B cell (primary cell): ENCODE measurements around the gene ANKRD11. TPM values are rescaled to one million over a fixed set of nuclear protein-coding genes. Genes with fewer than 3 reads are reported as not detected.

Source experiments
- ATAC-seq: fragments of 200-7000 bp; cut with Tn5 transposase; one replicate; pipeline ENCODE4 v1.10.0; 2021; ENCODE audit warnings: low read depth, mild to moderate bottlenecking, moderate number of reproducible peaks, moderate library complexity
- CTCF ChIA-PET: fragments of 350-600 bp; sonication (Branson Sonifier 250); formaldehyde crosslinking; loops from one replicate; lab custom pipeline; 2021; ENCODE audit warnings: antibody characterized with exemption, inconsistent platforms; lab: Charles Lee
- POLR2A ChIA-PET: fragments of 350-600 bp; sonication (Branson Sonifier 250); formaldehyde crosslinking; loops from one replicate; lab custom pipeline; 2021; ENCODE audit warnings: antibody characterized with exemption; lab: Charles Lee
- DNase-seq: peaks from one replicate; pipeline ENCODE4 v3.0.0; 2013
- H2AFZ ChIP-seq: 2 replicates; pipeline ENCODE4 v1.6.1; 2012; ENCODE audit warnings: mild to moderate bottlenecking, low read depth, low read length; ENCODE audit not compliant: insufficient read depth, poor library complexity, severe bottlenecking
- H3K27ac ChIP-seq, 2 donors: 1 replicate in 1 of 2; 2 replicates in 1 of 2; pipeline ENCODE4 v1.5.1; 2012 to 2013; ENCODE audit warnings: low read length in 2 of 2, mild to moderate bottlenecking in 2 of 2, moderate library complexity in 1 of 2
- H3K27me3 ChIP-seq, 4 experiments: fragments of 200-600 bp in 1 of 4; sonication (generic) in 1 of 4; replicated peaks in 1 of 4; 1 replicate in 2 of 4; 2 replicates in 2 of 4; pipeline versions ENCODE4 v1.6.1 to v1.7.0; 2013 to 2016; ENCODE audit warnings: low read length in 3 of 4, mild to moderate bottlenecking in 2 of 4, mixed read lengths in 1 of 4, moderate library complexity in 1 of 4; ENCODE audit not compliant: insufficient read depth in 4 of 4, control insufficient read depth in 3 of 4; ENCODE audit errors: control extremely low read depth in 1 of 4
- H3K36me3 ChIP-seq, 2 experiments: replicated peaks in 1 of 2; 1 replicate in 1 of 2; 2 replicates in 1 of 2; pipeline versions ENCODE4 v1.6.1 to v1.7.1; 2013; ENCODE audit warnings: low read length in 1 of 2; ENCODE audit not compliant: insufficient read depth in 2 of 2, control insufficient read depth in 1 of 2; ENCODE audit errors: control extremely low read depth in 1 of 2, extremely low read depth in 1 of 2
- H3K4me1 ChIP-seq, 2 donors: fragments of 200-600 bp in 1 of 2; sonication (generic) in 1 of 2; 1 replicate in 1 of 2; 2 replicates in 1 of 2; pipeline versions ENCODE4 v1.5.1 to v1.6.1; 2013 to 2017; ENCODE audit warnings: low read length in 2 of 2; ENCODE audit not compliant: control insufficient read depth in 2 of 2, insufficient read depth in 2 of 2
- H3K4me2 ChIP-seq: replicated peaks from 2 replicates; pipeline ENCODE3; 2012; ENCODE audit warnings: mild to moderate bottlenecking, low read depth, low read length; ENCODE audit not compliant: poor library complexity, severe bottlenecking
- H3K4me3 ChIP-seq, 5 experiments: fragments of 200-600 bp in 1 of 5; sonication (generic) in 1 of 5; 1 replicate in 3 of 5; 2 replicates in 2 of 5; pipeline versions ENCODE4 v1.5.1 to v1.7.0; 2011 to 2016; ENCODE audit warnings: low read length in 4 of 5, mild to moderate bottlenecking in 4 of 5, low read depth in 2 of 5, control low read depth in 1 of 5, moderate library complexity in 1 of 5; ENCODE audit not compliant: insufficient read depth in 1 of 5; ENCODE audit errors: control extremely low read depth in 1 of 5, extremely low read depth in 1 of 5
- H3K79me2 ChIP-seq: fragments of 200-600 bp; sonication (generic); one replicate; pipeline ENCODE4 v1.6.0; 2016; ENCODE audit warnings: low read length; ENCODE audit not compliant: control insufficient read depth, insufficient read depth
- H3K9ac ChIP-seq: fragments of 200-600 bp; sonication (generic); 2 replicates; pipeline ENCODE4 v1.6.1; 2017; ENCODE audit warnings: mild to moderate bottlenecking, low read length, moderate library complexity
- H3K9me3 ChIP-seq, 3 donors: one replicate each; pipeline versions ENCODE4 v1.6.1 to v1.7.1; 2013; ENCODE audit warnings: low read length in 2 of 3; ENCODE audit not compliant: control insufficient read depth in 2 of 3, insufficient read depth in 1 of 3; ENCODE audit errors: control extremely low read depth in 1 of 3
- H4K20me1 ChIP-seq: 2 replicates; pipeline ENCODE4 v1.6.0; 2012; ENCODE audit warnings: mild to moderate bottlenecking, low read length; ENCODE audit not compliant: insufficient read depth, control insufficient read depth, poor library complexity, severe bottlenecking
- H3K27ac Mint-ChIP-seq: one replicate; pipeline ENCODE4 v1.8.0; 2021; ENCODE audit warnings: mixed read lengths
- H3K27me3 Mint-ChIP-seq: one replicate; pipeline ENCODE4 v1.8.0; 2021; ENCODE audit warnings: mixed read lengths
- H3K4me1 Mint-ChIP-seq: one replicate; pipeline ENCODE4 v1.8.0; 2021; ENCODE audit warnings: mixed read lengths
- H3K4me3 Mint-ChIP-seq: one replicate; pipeline ENCODE4 v1.8.0; 2021; ENCODE audit warnings: mixed read lengths
- H3K9me3 Mint-ChIP-seq: one replicate; pipeline ENCODE4 v1.8.0; 2022; ENCODE audit warnings: mixed read lengths; ENCODE audit not compliant: insufficient read depth
- EZH2 ChIP-seq: IDR thresholded peaks from 2 replicates; pipeline ENCODE4 v1.6.1; 2012; ENCODE audit warnings: borderline replicate concordance, low read depth, mild to moderate bottlenecking, moderate library complexity, low read length; ENCODE audit not compliant: insufficient read depth, poor library complexity, severe bottlenecking
- WGBS: methylation state at CpG from one replicate; pipeline ENCODE4 v1.1.5; 2013; ENCODE audit warnings: missing lambda C conversion rate; ENCODE audit not compliant: insufficient coverage; 5-methylcytosine and 5-hydroxymethylcytosine counted together
- intact Hi-C: fragments of 100-400 bp; cut with micrococcal nuclease; formaldehyde crosslinking; loops from one replicate; pipeline ENCODE4 v1.10.0; 2022
- polyA plus RNA-seq: library from polyadenylated mRNA; depleted of rRNA; stranded (reverse); fragments of >200 nt; gene quantifications from 2 replicates; pipeline ENCODE4 v1.2.3, GENCODE V29; 2012
- total RNA-seq, 2 donors: library from RNA; stranded (reverse); fragments of 120-200 nt in 1 of 2; gene quantifications; 1 replicate in 1 of 2; 2 replicates in 1 of 2; pipeline versions ENCODE4 v1.2.3 to v1.2.4, GENCODE V29; 2013 to 2022
- TF ChIP-seq, protein P1 (sequence below): fragments of 200-600 bp; IDR thresholded peaks from one replicate; pipeline ENCODE4 v1.8.0; 2022; ENCODE audit warnings: antibody characterized with exemption, mild to moderate bottlenecking

Gene ANKRD11
- total and polyA plus RNA-seq, 2 donors (not counting 1 experiment from before 2014, with no cell fraction given) = 67.9 to 314 TPM

DNA sequence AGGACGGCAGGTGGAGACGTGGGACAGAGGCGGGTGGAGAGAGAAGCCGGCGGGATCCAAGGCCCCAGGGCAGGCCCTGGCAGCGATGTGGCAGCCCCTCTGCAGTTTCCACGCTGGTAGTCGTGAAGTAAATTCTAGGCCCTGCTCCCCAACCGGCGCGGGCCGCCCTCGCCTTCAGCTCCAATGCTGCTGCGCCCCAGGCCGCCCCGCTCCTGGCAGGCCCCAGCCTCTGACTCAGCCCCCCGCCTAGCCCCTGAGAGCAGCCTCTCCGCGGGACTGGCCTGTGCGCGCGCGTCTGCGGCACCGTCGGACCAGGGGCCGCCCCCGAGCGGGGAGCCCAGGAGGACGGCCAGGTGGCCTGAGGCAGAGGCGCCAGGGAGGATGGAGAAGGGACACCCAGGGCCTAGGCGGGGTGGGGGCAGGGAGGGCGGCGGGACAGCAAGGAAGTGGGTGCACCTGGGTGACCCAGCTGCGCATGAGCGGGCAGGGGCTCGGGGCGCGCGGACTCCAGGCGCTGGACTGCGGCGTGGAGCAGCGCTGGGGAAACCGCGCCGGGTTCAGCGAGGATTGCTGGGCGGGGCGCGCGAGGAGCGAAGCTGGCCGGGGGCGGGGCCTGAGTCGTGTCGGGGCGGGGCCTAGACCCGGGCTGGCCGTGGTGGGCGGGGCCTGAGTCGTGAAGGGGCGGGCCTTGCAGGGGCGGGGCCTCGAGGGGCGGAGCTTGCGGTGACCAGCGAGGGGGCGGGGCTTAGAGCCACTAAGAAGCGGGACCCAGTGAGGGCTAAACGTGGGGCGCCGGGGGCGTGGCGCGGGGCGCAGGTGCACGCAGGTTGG is 243.2 kb downstream of the ANKRD11 start:
- intact Hi-C loops = loop anchor here (2.0 to 10.0 kb wide), 2 partner anchors 76 to 408 kb away; partner anchors contain the start of genes CDH15, CHMP1A and SPATA33
- no peaks in the 10 kb centered on the region for H3K27me3 Mint-ChIP-seq
- Histone ChIP-seq H3K36me3 (no peaks in the 10 kb centered on the region), H2AFZ (peak overlapping the region; percentile 83), H3K9ac (peak overlapping the region; percentile 54), H3K27me3 (no peaks in the 10 kb centered on the region), H3K79me2 (no peaks in the 10 kb centered on the region), H3K9me3 (peaks cover 1 to 35% (median 7%) of the 10 kb centered on the region in 3 donors), H3K27ac (no peak overlapping the region), H3K4me1 (peaks cover 3 to 10% of the 10 kb centered on the region in 2 donors), H3K4me3 (peak overlapping the region in 4 of 5 experiments; percentile 26 to 59 (median 43)), H4K20me1 (no peaks in the 10 kb centered on the region), H3K4me2 (peak overlapping the region; percentile 93)
- ATAC-seq (peak; percentile 96), DNase-seq (peak; percentile 92)
- peak overlapping the region; percentile 15 for H3K27ac Mint-ChIP-seq
- WGBS = 6% methylated on average over 78 of the region's 78 CpGs
- peaks cover 5% of the 10 kb centered on the region for H3K4me1 Mint-ChIP-seq
- peaks cover 5% of the 10 kb centered on the region for H3K9me3 Mint-ChIP-seq
- TF ChIP-seq, protein P1, sequence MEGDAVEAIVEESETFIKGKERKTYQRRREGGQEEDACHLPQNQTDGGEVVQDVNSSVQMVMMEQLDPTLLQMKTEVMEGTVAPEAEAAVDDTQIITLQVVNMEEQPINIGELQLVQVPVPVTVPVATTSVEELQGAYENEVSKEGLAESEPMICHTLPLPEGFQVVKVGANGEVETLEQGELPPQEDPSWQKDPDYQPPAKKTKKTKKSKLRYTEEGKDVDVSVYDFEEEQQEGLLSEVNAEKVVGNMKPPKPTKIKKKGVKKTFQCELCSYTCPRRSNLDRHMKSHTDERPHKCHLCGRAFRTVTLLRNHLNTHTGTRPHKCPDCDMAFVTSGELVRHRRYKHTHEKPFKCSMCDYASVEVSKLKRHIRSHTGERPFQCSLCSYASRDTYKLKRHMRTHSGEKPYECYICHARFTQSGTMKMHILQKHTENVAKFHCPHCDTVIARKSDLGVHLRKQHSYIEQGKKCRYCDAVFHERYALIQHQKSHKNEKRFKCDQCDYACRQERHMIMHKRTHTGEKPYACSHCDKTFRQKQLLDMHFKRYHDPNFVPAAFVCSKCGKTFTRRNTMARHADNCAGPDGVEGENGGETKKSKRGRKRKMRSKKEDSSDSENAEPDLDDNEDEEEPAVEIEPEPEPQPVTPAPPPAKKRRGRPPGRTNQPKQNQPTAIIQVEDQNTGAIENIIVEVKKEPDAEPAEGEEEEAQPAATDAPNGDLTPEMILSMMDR = no peak
- TF ChIP-seq EZH2 = no peak
- ChIA-PET CTCF (interaction anchor here (0.5 to 1.7 kb wide), 6 partner anchors 18 to 509 kb away, joined by 3 to 5 read pairs (median 3); partner anchors contain the start of gene ZNF778), POLR2A (interaction anchor here (0.6 to 1.6 kb wide), 4 partner anchors 29 to 317 kb away, joined by 3 to 4 read pairs (median 4); partner anchors contain the start of genes CDH15 and ZNF778)
- H3K4me3 Mint-ChIP-seq = peak overlapping the region; percentile 78
